Nephron progenitor cell (in vitro differentiated cells): Measurements from ENCODE around the gene ARMC5.
"Not testable (repeated sequence)": the region's sequence is repeated elsewhere in the genome, so short reads cannot be mapped to it uniquely, and the experiment has no call there.

Experiments used
- DNase-seq: peaks from one replicate; pipeline ENCODE4 v3.0.0; 2021
- H3K27ac Mint-ChIP-seq: 2 replicates; pipeline ENCODE4 v1.8.0; 2021; ENCODE audit warnings: mild to moderate bottlenecking, moderate library complexity, mixed read lengths
- H3K27me3 Mint-ChIP-seq: 2 replicates; pipeline ENCODE4 v1.8.0; 2021; ENCODE audit warnings: mild to moderate bottlenecking, low read depth, mixed read lengths; ENCODE audit not compliant: poor library complexity
- H3K36me3 Mint-ChIP-seq: 2 replicates; pipeline ENCODE4 v1.8.0; 2021; ENCODE audit warnings: low read depth, mixed read lengths
- H3K4me1 Mint-ChIP-seq: 2 replicates; pipeline ENCODE4 v1.8.0; 2021; ENCODE audit warnings: mixed read lengths
- H3K4me3 Mint-ChIP-seq: 2 replicates; pipeline ENCODE4 v1.8.0; 2021; ENCODE audit warnings: mild to moderate bottlenecking, moderate library complexity, mixed read lengths
- H3K9me3 Mint-ChIP-seq: 2 replicates; pipeline ENCODE4 v1.8.0; 2021; ENCODE audit warnings: mild to moderate bottlenecking, moderate library complexity, mixed read lengths
- TF ChIP-seq, protein P1 (sequence below): fragments of 200-600 bp; sonication (generic); IDR thresholded peaks from 2 replicates; pipeline ENCODE4 v1.5.0; 2021; ENCODE audit warnings: antibody characterized with exemption

ARMC5 gene

GRCh38 chr16:31438414-31438813 is 20.9 kb upstream of the ARMC5 start:
- no peaks in the 10 kb centered on the region for H3K9me3 Mint-ChIP-seq
- H3K36me3 Mint-ChIP-seq, result no peaks in the 10 kb centered on the region
- peaks cover 21% of the 10 kb centered on the region for H3K4me1 Mint-ChIP-seq
- TF ChIP-seq, protein P1, sequence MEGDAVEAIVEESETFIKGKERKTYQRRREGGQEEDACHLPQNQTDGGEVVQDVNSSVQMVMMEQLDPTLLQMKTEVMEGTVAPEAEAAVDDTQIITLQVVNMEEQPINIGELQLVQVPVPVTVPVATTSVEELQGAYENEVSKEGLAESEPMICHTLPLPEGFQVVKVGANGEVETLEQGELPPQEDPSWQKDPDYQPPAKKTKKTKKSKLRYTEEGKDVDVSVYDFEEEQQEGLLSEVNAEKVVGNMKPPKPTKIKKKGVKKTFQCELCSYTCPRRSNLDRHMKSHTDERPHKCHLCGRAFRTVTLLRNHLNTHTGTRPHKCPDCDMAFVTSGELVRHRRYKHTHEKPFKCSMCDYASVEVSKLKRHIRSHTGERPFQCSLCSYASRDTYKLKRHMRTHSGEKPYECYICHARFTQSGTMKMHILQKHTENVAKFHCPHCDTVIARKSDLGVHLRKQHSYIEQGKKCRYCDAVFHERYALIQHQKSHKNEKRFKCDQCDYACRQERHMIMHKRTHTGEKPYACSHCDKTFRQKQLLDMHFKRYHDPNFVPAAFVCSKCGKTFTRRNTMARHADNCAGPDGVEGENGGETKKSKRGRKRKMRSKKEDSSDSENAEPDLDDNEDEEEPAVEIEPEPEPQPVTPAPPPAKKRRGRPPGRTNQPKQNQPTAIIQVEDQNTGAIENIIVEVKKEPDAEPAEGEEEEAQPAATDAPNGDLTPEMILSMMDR, result no peak
- no peaks in the 10 kb centered on the region for H3K27me3 Mint-ChIP-seq
- H3K4me3 Mint-ChIP-seq, result no peak overlapping the region
- no peak for DNase-seq
- no peak overlapping the region for H3K27ac Mint-ChIP-seq

DNA sequence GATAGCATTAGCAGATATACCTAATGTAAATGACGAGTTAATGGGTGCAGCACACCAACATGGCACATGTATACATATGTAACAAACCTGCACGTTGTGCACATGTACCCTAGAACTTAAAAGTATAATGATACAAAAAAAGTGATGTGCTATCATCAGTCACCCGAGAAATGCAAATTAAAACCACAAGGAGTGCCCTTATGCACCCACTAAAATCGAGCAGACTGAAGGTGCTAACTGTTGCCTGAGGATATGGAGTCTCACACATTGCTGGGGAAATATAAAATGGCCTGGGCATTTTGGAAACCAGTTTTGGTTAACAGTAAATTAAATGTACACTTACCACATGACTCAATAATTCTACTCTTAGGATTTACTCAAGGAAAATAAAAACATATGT is 20.3 kb upstream of the ARMC5 start:
- not testable (repeated sequence) for H3K9me3 Mint-ChIP-seq, DNase-seq, H3K36me3 Mint-ChIP-seq, H3K27ac Mint-ChIP-seq, H3K4me3 Mint-ChIP-seq, H3K27me3 Mint-ChIP-seq
- peaks cover 15% of the 10 kb centered on the region for H3K4me1 Mint-ChIP-seq

DNA sequence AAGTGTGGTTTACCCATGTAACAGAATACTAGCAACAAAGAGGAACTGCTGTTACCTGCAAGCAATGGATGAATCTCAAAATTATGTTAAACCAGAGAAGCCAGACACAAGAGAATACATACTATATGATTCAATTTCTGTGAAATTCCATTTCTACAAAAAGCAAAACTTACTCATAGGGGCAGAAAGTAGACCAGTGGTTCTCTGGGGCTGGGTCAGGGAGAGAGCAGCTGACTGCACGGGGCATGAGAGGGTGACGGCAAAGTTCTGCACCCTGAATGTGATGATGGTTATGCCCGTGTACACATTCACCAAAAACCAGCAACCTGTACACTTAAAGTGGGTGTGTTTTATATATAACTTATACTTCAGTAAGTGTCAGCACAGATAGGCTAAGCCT is 19.8 kb upstream of the ARMC5 start:
- Mint-ChIP-seq H3K9me3 (no peaks in the 10 kb centered on the region), H3K4me1 (peaks cover 13% of the 10 kb centered on the region), H3K4me3 (no peak overlapping the region), H3K27me3 (peaks cover 1% of the 10 kb centered on the region), H3K27ac (no peak overlapping the region), H3K36me3 (no peaks in the 10 kb centered on the region)
- DNase-seq, result no peak
- TF ChIP-seq, protein P1, result no peak

DNA sequence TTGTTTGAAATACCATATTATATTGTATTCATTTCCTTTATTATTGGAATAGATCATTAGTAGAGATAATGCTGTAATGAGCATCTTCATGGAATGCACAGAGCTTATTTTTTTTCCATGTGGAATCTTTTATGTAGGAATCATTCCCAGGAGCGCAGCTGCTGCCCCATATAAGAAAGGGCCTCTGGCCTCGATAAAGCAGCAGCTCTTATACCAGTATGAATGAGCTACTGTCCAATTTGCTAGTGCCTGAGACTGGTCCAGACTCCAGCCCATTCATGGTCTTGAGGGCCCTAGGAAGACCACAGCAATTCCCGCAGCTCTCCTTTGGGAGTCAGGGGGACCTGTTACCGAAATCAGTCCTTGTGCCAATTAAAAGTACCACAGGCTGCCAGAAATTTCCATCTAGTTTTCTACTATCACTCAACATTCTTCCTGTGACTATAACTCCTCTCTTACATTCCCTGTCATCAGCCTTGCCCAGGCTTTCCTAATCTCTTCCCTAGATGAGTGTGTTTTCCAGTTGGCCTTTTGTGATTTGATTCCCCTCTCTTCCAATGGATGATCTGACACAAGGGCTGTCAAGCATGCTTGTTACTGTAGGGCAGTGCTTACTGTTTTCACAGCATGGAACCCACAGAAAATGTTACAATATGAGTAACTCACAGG is 18.7 kb upstream of the ARMC5 start:
- H3K27ac Mint-ChIP-seq, result no peak overlapping the region
- DNase-seq, result no peak
- TF ChIP-seq, protein P1, result no peak
- H3K36me3 Mint-ChIP-seq, result no peaks in the 10 kb centered on the region
- H3K4me3 Mint-ChIP-seq, result no peak overlapping the region
- H3K9me3 Mint-ChIP-seq, result no peaks in the 10 kb centered on the region
- peaks cover 12% of the 10 kb centered on the region for H3K27me3 Mint-ChIP-seq
- peaks cover 10% of the 10 kb centered on the region for H3K4me1 Mint-ChIP-seq

- peak overlapping the region; percentile 81 for H3K4me3 Mint-ChIP-seq
- H3K27me3 Mint-ChIP-seq, result peaks cover 17% of the 10 kb centered on the region
- peaks cover 10% of the 10 kb centered on the region for H3K4me1 Mint-ChIP-seq
- no peak overlapping the region for H3K27ac Mint-ChIP-seq
- TF ChIP-seq, protein P1, result no peak
- DNase-seq, result no peak
- peaks cover 7% of the 10 kb centered on the region for H3K9me3 Mint-ChIP-seq
- H3K36me3 Mint-ChIP-seq, result no peaks in the 10 kb centered on the region
These were observed 17.3 kb upstream of the ARMC5 start for GRCh38 chr16:31441956-31442355.

GRCh38 chr16:31445931-31446330 is 13.4 kb upstream of the ARMC5 start:
- peaks cover 16% of the 10 kb centered on the region for H3K4me1 Mint-ChIP-seq
- not testable (repeated sequence) for H3K4me3 Mint-ChIP-seq, H3K9me3 Mint-ChIP-seq, H3K36me3 Mint-ChIP-seq, DNase-seq, H3K27ac Mint-ChIP-seq
- H3K27me3 Mint-ChIP-seq, result peaks cover 17% of the 10 kb centered on the region

DNA sequence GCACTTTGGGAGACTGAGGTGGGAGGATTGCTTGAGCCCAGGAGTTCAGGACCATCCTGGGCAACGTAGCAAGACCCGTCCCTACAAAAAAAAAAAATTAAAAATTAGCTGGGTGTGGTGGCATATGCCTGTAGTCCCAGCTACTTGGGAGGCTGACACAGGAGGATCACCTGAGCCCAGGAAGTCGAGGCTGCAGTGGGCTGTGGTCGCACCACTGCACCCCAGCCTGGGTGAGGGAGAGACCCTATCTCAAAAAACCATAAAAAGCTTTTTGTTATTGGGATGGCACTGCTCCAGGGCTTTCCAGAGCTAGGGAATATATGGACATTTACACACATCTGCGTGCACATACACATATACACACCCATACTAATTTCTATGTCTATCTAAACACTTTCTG is 8.1 kb upstream of the ARMC5 start:
- peaks cover 56% of the 10 kb centered on the region for H3K4me1 Mint-ChIP-seq
- DNase-seq, result no peak
- H3K36me3 Mint-ChIP-seq, result no peaks in the 10 kb centered on the region
- no peak overlapping the region for H3K4me3 Mint-ChIP-seq
- no peak overlapping the region for H3K27ac Mint-ChIP-seq
- H3K27me3 Mint-ChIP-seq, result peaks cover under 1% of the 10 kb centered on the region
- TF ChIP-seq, protein P1, result no peak
- H3K9me3 Mint-ChIP-seq, result peaks cover 2% of the 10 kb centered on the region
